Fibroblast of the aortic adventitia (primary cell): ENCODE data around the gene SLC35G1. TPM values are rescaled to one million over a fixed set of nuclear protein-coding genes. Genes with fewer than 3 reads are reported as not detected.

Experiments
- DNase-seq: peaks from one replicate; pipeline ENCODE4 v3.0.0-alpha.2; 2010; ENCODE audit warnings: low read depth
- H3K4me3 ChIP-seq: 2 replicates; pipeline ENCODE4 v1.5.1; 2011; ENCODE audit warnings: low read depth, mild to moderate bottlenecking, control low read depth, low read length, moderate library complexity
- total RNA-seq: library from RNA; depleted of rRNA; stranded (reverse); fragments of >200 nt; gene quantifications from 2 replicates; pipeline ENCODE4 v1.2.3, GENCODE V29; 2012; ENCODE audit warnings: low replicate concordance
- TF ChIP-seq, protein P1 (sequence below): IDR thresholded peaks from 2 replicates; pipeline ENCODE4 v1.5.1; 2011; ENCODE audit warnings: mild to moderate bottlenecking, low read length, control low read depth, inconsistent platforms; ENCODE audit not compliant: insufficient read depth

Gene SLC35G1
- total RNA-seq, 1 donor: 6.2 TPM

DNA sequence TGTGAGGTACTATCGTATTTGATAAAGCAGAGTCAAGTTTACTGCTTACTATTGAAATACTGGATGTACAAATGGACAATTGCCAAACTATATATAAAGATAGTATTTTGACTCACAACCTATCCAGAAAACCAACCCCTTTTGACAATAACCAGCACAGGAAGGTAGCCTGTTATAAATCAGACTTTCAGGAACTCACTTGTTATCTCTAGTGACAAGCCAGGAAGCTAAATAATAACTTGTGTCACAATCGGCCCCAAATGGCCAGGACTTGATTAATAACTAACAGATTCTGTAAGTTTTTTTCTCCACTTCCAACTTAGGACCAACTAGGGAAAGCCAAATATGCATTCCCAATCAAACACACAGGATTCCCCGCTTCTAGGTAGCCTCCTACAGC lies 38.8 kb upstream of the SLC35G1 start:
- peak; percentile 58 for DNase-seq
- TF ChIP-seq, protein P1, sequence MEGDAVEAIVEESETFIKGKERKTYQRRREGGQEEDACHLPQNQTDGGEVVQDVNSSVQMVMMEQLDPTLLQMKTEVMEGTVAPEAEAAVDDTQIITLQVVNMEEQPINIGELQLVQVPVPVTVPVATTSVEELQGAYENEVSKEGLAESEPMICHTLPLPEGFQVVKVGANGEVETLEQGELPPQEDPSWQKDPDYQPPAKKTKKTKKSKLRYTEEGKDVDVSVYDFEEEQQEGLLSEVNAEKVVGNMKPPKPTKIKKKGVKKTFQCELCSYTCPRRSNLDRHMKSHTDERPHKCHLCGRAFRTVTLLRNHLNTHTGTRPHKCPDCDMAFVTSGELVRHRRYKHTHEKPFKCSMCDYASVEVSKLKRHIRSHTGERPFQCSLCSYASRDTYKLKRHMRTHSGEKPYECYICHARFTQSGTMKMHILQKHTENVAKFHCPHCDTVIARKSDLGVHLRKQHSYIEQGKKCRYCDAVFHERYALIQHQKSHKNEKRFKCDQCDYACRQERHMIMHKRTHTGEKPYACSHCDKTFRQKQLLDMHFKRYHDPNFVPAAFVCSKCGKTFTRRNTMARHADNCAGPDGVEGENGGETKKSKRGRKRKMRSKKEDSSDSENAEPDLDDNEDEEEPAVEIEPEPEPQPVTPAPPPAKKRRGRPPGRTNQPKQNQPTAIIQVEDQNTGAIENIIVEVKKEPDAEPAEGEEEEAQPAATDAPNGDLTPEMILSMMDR: no peak
- H3K4me3 ChIP-seq: no peak overlapping the region

DNA sequence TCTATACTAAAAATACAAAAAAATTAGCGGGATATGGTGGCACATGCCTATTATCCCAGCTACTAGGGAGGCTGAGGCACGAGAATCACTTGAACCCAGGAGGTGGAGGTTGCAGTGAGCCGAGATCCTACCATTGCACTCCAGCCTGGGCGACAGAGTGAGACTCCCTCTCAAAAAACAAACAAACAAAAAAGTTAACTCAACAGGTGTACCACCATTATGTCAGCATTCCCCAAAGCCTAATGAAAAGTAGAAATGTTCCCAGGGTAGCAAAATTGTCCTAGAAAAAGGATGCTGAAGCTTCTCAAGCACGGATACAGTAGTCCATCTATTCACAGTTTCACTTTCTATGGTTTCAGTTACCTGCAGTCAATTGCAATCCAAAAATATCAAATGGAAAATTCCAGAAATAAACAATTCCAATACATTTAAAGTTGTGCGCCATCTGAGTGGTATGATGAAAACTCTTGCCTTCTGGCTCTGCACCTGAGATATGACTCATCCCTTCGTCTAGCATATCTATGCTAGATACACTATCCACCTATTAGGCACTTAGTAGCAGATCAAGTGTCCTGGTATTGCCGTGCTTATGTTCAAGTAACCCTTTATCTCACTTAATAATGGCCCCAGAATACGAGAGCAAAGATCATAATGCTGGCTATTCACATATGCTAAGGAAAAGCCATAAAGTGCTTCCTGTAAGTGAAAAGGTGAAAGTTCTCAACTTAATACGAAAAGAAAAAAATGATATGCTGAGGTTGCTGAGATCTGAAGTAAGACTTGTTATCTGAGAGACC lies 37.2 kb upstream of the SLC35G1 start:
- H3K4me3 ChIP-seq: no peak overlapping the region
- DNase-seq: no peak
- TF ChIP-seq, protein P1: no peak

DNA sequence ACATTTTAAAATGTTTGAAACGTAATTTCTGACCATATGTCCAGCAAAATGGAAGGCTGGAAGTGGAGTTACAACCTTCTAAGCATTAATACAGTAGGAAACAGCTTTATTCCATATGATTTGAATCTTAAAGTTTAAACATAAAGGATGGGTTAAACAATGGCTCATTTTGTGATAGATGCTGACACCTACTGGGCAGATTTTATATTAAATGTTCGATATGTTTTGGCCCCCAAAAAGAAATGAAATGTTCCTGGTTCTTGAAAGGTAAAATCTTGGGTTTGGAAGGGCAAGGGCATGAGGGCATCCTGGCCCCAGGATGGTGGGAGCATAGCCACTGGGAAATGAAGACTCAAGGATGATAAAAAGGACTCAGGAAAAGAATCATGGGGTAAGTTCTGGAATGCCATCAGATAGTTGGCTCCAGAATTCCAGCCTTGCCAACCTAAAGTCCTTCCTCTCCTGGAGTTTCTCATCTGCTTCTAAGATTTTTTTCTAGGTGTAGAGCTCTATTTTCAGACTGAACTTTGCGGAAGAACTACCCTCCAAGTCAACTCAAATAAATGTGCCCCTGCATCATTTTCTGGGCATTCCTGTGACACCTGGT lies 34.6 kb upstream of the SLC35G1 start:
- peak; percentile 43 for DNase-seq
- TF ChIP-seq, protein P1: peak; percentile 34
- H3K4me3 ChIP-seq: no peak overlapping the region

DNA sequence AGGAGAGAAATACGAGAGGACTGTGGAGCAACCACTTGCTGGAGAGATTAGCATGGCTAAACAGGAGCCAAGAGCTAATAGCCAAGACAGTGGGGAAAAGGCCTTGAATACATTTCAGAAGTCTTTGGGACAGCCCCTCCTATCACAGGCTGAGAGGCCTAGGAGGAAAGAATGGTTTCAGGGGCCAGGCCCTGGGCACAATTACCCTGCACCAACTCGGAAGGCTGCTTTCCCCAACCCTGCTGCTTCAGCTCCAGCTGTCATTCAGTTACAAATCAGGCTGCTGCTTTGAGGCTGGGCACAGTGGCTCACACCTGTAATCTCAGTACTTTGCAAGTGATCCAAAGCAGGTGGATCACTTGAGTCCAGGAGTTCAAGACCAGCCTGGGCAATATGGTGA lies 32.0 kb upstream of the SLC35G1 start:
- H3K4me3 ChIP-seq: no peak overlapping the region
- no peak for DNase-seq
- TF ChIP-seq, protein P1: no peak

DNA sequence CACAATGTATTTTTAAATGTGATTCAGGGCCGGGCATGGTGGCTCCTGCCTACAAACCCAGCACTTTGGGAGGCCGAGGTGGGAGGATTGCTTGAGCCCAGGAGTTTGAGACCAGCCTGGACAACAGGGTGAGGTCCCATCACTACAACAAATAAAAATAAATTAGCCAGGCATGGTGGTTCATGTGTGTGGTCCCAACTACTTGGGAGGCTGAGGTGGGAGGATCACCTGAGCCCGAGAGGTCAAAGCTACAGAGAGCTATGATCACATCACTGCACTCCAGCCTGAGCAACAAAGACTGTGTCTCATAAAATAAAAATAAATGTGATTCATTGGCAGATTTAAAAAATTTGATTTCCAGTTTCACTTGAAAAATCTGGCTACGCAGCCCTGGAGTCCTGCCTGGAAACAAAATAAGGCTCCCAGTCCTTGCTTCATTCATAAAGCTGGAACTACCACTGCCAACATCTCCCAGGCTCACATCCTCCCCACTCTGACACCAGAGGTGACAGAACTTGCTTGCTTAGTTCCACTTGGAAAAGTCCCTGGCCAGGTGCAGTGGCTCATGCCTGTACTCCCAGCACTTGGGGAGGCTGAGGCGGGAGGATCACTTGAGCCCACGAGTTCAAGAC lies 27.9 kb upstream of the SLC35G1 start:
- DNase-seq: no peak
- TF ChIP-seq, protein P1: no peak
- H3K4me3 ChIP-seq: no peak overlapping the region

DNA sequence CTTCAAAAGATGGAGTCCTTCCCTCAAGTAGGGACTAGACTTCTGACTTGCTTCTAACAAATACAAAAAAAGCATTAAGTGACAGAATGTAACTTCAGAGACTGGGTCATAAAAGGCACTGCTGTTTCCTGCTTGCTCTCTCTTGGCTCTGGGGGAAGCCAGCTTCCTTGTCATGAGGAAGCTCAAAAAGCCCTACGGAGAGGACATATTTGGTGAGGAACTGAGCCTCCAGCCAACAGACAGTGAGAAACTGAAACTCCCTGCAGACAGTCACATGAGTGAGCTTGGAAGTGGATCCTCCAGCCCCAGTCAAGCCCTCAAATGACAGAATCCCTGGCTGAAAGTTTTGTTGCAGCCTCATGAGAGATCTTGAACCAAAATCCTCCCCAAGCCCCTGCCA lies 26.3 kb upstream of the SLC35G1 start:
- TF ChIP-seq, protein P1: no peak
- no peak for DNase-seq

More for the DNA sequence above, 26.3 kb upstream of the SLC35G1 start:
- H3K4me3 ChIP-seq: no peak overlapping the region
